RWPE1 (cell line): Measurements from ENCODE around the gene SLC25A51.
A peak's percentile ranks its signal among the peaks of the same experiment; 100 is the strongest.

ENCODE experiments used
- CTCF ChIA-PET: fragments of 350-600 bp; sonication (Branson Sonifier 250); formaldehyde crosslinking; extraction: SDS; loops from one replicate; lab custom pipeline; 2021; lab: Yijun Ruan, JAX
- POLR2A ChIA-PET: fragments of 400-600 bp; formaldehyde crosslinking; extraction: SDS; loops from one replicate; lab custom pipeline; 2020; ENCODE audit warnings: antibody characterized with exemption; ENCODE audit not compliant: low non-redundant PET; lab: Yijun Ruan, JAX
- DNase-seq: peaks from one replicate; pipeline ENCODE4 v3.0.0; 2012; ENCODE audit warnings: low spot score
- H3K27ac ChIP-seq: fragments of 450-650 bp; 2 replicates; pipeline ENCODE4 v1.5.1; 2017
- TF ChIP-seq, protein P1 (sequence below): fragments of 450-650 bp; conservative IDR thresholded peaks from 2 replicates; pipeline ENCODE4 v1.5.1; 2017; ENCODE audit warnings: low read depth, mild to moderate bottlenecking

SLC25A51 gene

GRCh38 chr9:37939575-37940095 lies 35.7 kb upstream of the SLC25A51 start:
- CTCF ChIA-PET: interaction anchor here (0.5 kb wide), 1 partner anchor 197 kb away, joined by 3 read pairs; no protein-coding TSS in a partner anchor
- peak overlapping the region; percentile 85 for H3K27ac ChIP-seq
- no peak for DNase-seq
- POLR2A ChIA-PET: interaction anchor here (0.6 kb wide), 1 partner anchor 34 kb away, joined by 4 read pairs; no protein-coding TSS in a partner anchor
- TF ChIP-seq, protein P1, sequence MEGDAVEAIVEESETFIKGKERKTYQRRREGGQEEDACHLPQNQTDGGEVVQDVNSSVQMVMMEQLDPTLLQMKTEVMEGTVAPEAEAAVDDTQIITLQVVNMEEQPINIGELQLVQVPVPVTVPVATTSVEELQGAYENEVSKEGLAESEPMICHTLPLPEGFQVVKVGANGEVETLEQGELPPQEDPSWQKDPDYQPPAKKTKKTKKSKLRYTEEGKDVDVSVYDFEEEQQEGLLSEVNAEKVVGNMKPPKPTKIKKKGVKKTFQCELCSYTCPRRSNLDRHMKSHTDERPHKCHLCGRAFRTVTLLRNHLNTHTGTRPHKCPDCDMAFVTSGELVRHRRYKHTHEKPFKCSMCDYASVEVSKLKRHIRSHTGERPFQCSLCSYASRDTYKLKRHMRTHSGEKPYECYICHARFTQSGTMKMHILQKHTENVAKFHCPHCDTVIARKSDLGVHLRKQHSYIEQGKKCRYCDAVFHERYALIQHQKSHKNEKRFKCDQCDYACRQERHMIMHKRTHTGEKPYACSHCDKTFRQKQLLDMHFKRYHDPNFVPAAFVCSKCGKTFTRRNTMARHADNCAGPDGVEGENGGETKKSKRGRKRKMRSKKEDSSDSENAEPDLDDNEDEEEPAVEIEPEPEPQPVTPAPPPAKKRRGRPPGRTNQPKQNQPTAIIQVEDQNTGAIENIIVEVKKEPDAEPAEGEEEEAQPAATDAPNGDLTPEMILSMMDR: no peak

- peak; percentile 83 for DNase-seq
- POLR2A ChIA-PET: no interaction called here
- TF ChIP-seq, protein P1: no peak
- CTCF ChIA-PET: interaction anchor here (0.5 kb wide), 1 partner anchor 28 kb away, joined by 4 read pairs; no protein-coding TSS in a partner anchor
- H3K27ac ChIP-seq: peak overlapping the region; percentile 85
Measured at GRCh38 chr9:37938121-37938891, 34.4 kb upstream of the SLC25A51 start.

- ChIA-PET POLR2A (no interaction called here), CTCF (interaction anchor here (0.5 to 0.7 kb wide), 2 partner anchors 10 to 24 kb away, joined by 3 to 5 read pairs; no protein-coding TSS in a partner anchor)
- H3K27ac ChIP-seq: peak overlapping the region; percentile 85
- TF ChIP-seq, protein P1: no peak
- DNase-seq: no peak
Measured at GRCh38 chr9:37937366-37937765, 33.4 kb upstream of the SLC25A51 start.

DNA sequence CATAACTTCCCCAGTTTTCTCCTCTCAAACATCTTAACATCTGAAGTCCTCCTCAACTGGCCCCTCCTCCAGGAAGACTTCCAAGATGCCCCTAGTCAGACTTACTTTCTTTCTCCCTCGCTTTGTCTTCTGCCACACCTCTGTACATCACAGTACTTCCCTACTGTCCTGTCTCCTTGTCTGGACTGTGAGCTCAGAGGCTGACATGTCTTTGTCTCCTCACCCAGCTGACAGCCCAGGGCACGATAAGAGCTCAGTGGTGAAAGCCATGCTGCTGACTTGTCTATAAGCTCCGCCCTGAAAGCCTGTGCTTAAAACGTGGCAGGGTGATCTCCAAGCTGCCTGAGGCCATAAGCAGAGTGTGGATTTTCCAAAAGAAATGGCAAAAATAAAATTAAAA lies 33.0 kb upstream of the SLC25A51 start:
- CTCF ChIA-PET: interaction anchor here (0.5 to 0.7 kb wide), 2 partner anchors 9 to 23 kb away, joined by 3 to 5 read pairs; no protein-coding TSS in a partner anchor
- peak; percentile 48 for DNase-seq
- POLR2A ChIA-PET: no interaction called here
- peak overlapping the region; percentile 85 for H3K27ac ChIP-seq
- TF ChIP-seq, protein P1: no peak

DNA sequence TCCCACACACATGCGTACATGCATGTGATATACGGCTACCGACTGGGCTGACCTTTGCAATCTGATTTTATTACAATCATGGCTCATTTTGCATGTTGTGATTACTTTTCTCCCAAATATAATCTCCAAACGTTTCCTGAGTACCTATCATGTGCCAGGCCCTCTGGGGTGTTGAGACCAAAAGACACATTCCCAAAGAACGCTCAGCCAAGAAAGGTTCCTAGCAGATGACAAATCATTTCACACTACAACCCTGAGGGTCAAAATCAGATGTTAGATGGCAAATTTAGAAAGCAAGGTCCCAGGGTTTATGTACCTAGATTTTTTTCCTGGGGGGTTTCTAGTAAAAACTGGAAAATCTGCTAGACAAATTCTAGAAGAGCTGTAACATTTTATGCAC lies 32.4 kb upstream of the SLC25A51 start:
- POLR2A ChIA-PET: no interaction called here
- CTCF ChIA-PET: no interaction called here
- no peak overlapping the region for H3K27ac ChIP-seq
- TF ChIP-seq, protein P1: no peak
- DNase-seq: no peak

- CTCF ChIA-PET: no interaction called here
- TF ChIP-seq, protein P1: no peak
- no peak overlapping the region for H3K27ac ChIP-seq
- no peak for DNase-seq
- POLR2A ChIA-PET: no interaction called here
Measured at GRCh38 chr9:37935096-37935495, 31.2 kb upstream of the SLC25A51 start.
